Common myeloid progenitor, CD34-positive (primary cell): Measurements from ENCODE around the gene BYSL.

Source experiments
- CTCF ChIA-PET: fragments of 350-600 bp; sonication (Branson Sonifier 250); formaldehyde crosslinking; loops from one replicate; lab custom pipeline; 2021; ENCODE audit warnings: antibody characterized with exemption; lab: Charles Lee
- POLR2A ChIA-PET: fragments of 350-600 bp; sonication (Branson Sonifier 250); formaldehyde crosslinking; loops from one replicate; lab custom pipeline; 2021; ENCODE audit warnings: antibody characterized with exemption; lab: Charles Lee
- DNase-seq, 3 donors: peaks; one replicate each; pipeline versions ENCODE4 v3.0.0 to v3.0.0-alpha.2; 2013
- H3K27ac ChIP-seq, 2 experiments: 1 replicate in 1 of 2; 2 replicates in 1 of 2; pipeline ENCODE4 v1.7.0; 2013; ENCODE audit warnings: inconsistent platforms in 2 of 2, low read length in 2 of 2, mild to moderate bottlenecking in 2 of 2, low read depth in 1 of 2, moderate library complexity in 1 of 2; ENCODE audit not compliant: severe bottlenecking in 2 of 2, insufficient read depth in 1 of 2, poor library complexity in 1 of 2
- H3K27me3 ChIP-seq, 5 experiments: replicated peaks in 2 of 5; 1 replicate in 3 of 5; 2 replicates in 2 of 5; pipeline versions ENCODE4 v1.6.1 to v1.7.0; 2013; ENCODE audit warnings: low read length in 4 of 5, mild to moderate bottlenecking in 2 of 5, moderate library complexity in 2 of 5, inconsistent platforms in 1 of 5; ENCODE audit not compliant: insufficient read depth in 5 of 5, control insufficient read depth in 4 of 5
- H3K36me3 ChIP-seq, 4 experiments: 1 replicate in 2 of 4; 2 replicates in 2 of 4; pipeline versions ENCODE4 v1.6.1 to v1.7.0; 2013; ENCODE audit warnings: low read length in 3 of 4, control low read depth in 1 of 4, mild to moderate bottlenecking in 1 of 4; ENCODE audit not compliant: control insufficient read depth in 4 of 4, insufficient read depth in 4 of 4
- H3K4me1 ChIP-seq, 4 experiments: 1 replicate in 3 of 4; 2 replicates in 1 of 4; pipeline versions ENCODE4 v1.6.1 to v1.7.1; 2013; ENCODE audit warnings: low read length in 3 of 4, mild to moderate bottlenecking in 3 of 4, control low read depth in 1 of 4, inconsistent platforms in 1 of 4, moderate library complexity in 1 of 4; ENCODE audit not compliant: control insufficient read depth in 4 of 4, insufficient read depth in 4 of 4; ENCODE audit errors: control extremely low read depth in 1 of 4
- H3K4me3 ChIP-seq, 7 experiments: 1 replicate in 4 of 7; 2 replicates in 3 of 7; pipeline versions ENCODE4 v1.5.1 to v1.7.0; 2013; ENCODE audit warnings: mild to moderate bottlenecking in 7 of 7, low read length in 6 of 7, moderate library complexity in 6 of 7, inconsistent platforms in 2 of 7, low read depth in 2 of 7, control low read depth in 1 of 7; ENCODE audit not compliant: insufficient read depth in 4 of 7, control insufficient read depth in 1 of 7; ENCODE audit errors: extremely low read depth in 1 of 7
- H3K9me3 ChIP-seq, 5 experiments: 1 replicate in 4 of 5; 2 replicates in 1 of 5; pipeline versions ENCODE4 v1.6.1 to v1.7.1; 2013; ENCODE audit warnings: low read length in 4 of 5, mild to moderate bottlenecking in 2 of 5, inconsistent platforms in 1 of 5, low read depth in 1 of 5, moderate library complexity in 1 of 5; ENCODE audit not compliant: control insufficient read depth in 4 of 5, insufficient read depth in 2 of 5; ENCODE audit errors: control extremely low read depth in 1 of 5
- WGBS: methylation state at CpG from one replicate; pipeline ENCODE4 v1.1.5; 2013; ENCODE audit not compliant: insufficient coverage; 5-methylcytosine and 5-hydroxymethylcytosine counted together

Gene BYSL

DNA sequence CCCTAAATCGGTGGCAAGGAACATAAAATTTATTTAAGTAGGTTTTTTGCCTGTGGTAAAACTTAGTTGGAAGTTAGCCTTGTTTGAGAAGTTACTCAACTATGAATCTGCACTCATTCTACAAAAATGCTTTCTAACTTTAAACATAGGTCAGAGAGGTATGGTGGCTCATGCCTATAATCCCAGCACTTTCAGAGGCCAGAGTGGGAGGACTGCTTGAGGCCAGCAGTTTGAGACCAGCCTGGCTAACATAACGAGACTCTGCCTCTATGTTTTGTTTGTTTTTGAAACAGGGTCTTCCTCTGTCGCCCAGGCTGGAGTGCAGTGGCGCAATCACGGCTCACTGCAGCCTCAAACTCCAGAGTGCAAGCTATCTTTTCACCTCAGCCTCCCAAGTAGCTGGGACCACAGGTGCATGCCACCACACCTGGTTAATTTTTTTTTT is 42.3 kb upstream of the BYSL start:
- no peak for DNase-seq
- 90% methylated on average over 1 of the region's 5 CpGs for WGBS
- no peaks in the 10 kb centered on the region for H3K9me3 ChIP-seq
- no peaks in the 10 kb centered on the region for H3K4me1 ChIP-seq
- POLR2A ChIA-PET: interaction anchor here (0.6 kb wide), 1 partner anchor 237 kb away, joined by 4 read pairs; no protein-coding TSS in a partner anchor
- no peak overlapping the region for H3K27ac ChIP-seq
- no peak overlapping the region for H3K4me3 ChIP-seq
- no peaks in the 10 kb centered on the region for H3K36me3 ChIP-seq
- H3K27me3 ChIP-seq: no peaks in the 10 kb centered on the region
- CTCF ChIA-PET: interaction anchor here (1.2 to 1.6 kb wide), 2 partner anchors 22 kb away, joined by 3 read pairs; no protein-coding TSS in a partner anchor

DNA sequence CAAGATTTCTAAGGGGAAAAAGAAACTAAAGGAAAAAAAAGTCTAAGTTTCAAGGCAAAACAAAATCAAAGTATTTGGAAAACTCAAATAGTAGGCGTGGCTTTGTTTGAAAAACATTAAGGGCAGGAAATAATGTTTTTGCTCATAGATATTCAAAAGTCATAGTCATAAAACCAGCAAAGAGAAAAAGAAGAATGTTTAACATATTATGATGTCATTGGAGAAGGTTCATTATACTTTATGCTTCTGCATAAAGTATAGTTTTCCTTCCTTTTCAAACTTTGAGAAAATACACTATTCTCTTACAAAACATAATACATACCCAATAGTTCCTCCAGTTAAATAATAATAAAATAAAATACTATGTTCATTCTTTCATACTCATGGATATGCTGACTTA is 39.8 kb upstream of the BYSL start:
- POLR2A ChIA-PET: no interaction called here
- H3K27me3 ChIP-seq: no peaks in the 10 kb centered on the region
- CTCF ChIA-PET: no interaction called here
- no peaks in the 10 kb centered on the region for H3K4me1 ChIP-seq
- no CpG with 5 or more reads among the region's 1 CpG for WGBS
- no peaks in the 10 kb centered on the region for H3K36me3 ChIP-seq
- H3K4me3 ChIP-seq: no peak overlapping the region
- no peak for DNase-seq
- no peaks in the 10 kb centered on the region for H3K9me3 ChIP-seq
- no peak overlapping the region for H3K27ac ChIP-seq

DNA sequence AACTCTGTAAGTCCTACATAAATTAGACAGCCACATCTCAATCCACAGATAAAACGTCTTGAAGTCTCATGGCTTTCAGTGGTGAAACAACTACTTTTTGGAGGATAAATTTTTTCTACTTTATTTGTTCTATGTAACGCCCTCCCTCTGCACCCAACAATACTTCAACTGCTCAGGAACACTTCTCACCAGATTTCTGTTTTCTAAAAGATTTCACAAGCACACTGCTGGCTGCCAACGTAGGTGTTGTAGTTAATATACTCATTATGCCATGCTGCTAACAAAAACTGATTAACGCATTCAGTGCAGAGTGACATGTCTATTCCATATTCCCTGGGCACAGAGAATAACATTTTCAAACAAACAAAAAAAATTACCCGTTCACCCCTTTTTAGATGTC is 36.3 kb upstream of the BYSL start:
- no peaks in the 10 kb centered on the region for H3K36me3 ChIP-seq
- no peak overlapping the region for H3K27ac ChIP-seq
- no peak for DNase-seq
- WGBS: no CpG with 5 or more reads among the region's 5 CpGs
- H3K27me3 ChIP-seq: no peaks in the 10 kb centered on the region
- ChIA-PET CTCF (no interaction called here), POLR2A (no interaction called here)
- H3K4me1 ChIP-seq: no peaks in the 10 kb centered on the region
- no peak overlapping the region for H3K4me3 ChIP-seq
- H3K9me3 ChIP-seq: no peaks in the 10 kb centered on the region

DNA sequence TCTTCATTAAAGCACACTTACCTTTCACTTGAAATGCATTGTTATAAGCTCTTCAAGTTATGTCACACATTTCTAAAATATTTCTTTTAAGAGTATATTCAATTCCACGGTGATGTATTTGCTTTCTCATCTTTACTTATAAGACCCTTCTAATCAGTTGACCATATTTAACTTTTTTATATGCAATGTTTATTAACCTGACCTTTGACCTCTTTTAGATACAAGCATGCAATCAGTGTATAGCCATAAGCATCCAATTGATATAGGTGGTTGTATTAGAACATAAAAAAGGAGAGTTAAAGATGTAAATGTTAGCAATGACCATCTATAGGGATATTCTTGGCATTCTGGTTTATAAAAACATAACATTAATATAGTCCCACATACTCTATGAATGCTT is 35.4 kb upstream of the BYSL start:
- WGBS: no CpG with 5 or more reads among the region's 1 CpG
- Histone ChIP-seq H3K36me3 (no peaks in the 10 kb centered on the region), H3K4me1 (no peaks in the 10 kb centered on the region), H3K4me3 (no peak overlapping the region), H3K9me3 (no peaks in the 10 kb centered on the region), H3K27me3 (no peaks in the 10 kb centered on the region), H3K27ac (no peak overlapping the region)
- ChIA-PET POLR2A (no interaction called here), CTCF (interaction anchor here (1.4 kb wide), 1 partner anchor 85 kb away, joined by 3 read pairs; no protein-coding TSS in a partner anchor)
- no peak for DNase-seq

DNA sequence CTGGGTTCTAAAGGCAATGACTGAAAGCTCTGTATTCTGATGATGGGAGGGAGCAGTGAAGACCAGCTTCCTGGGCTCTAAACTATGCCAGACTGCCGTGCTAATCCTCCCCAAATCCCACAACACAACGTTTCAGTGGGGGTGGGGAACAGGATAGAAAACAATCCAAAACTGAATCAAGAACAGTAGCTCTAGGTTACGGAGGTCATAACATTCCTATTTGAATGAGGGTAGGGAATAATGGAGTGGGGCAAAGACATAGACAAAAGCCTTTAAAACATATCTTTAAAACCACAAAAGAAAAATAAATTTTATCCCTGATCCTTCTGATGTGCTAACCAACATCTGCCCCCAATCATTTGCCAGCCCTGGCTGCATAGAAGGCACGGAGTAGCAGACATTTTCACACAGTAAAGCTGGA is 34.0 kb upstream of the BYSL start:
- no peaks in the 10 kb centered on the region for H3K27me3 ChIP-seq
- H3K4me1 ChIP-seq: no peaks in the 10 kb centered on the region
- no peak overlapping the region for H3K4me3 ChIP-seq
- POLR2A ChIA-PET: no interaction called here
- no peak overlapping the region for H3K27ac ChIP-seq
- H3K9me3 ChIP-seq: no peaks in the 10 kb centered on the region
- WGBS: no CpG with 5 or more reads among the region's 4 CpGs
- H3K36me3 ChIP-seq: no peaks in the 10 kb centered on the region
- DNase-seq: no peak
- CTCF ChIA-PET: interaction anchor here (1.2 to 1.7 kb wide), 3 partner anchors 10 to 101 kb away, joined by 3 to 5 read pairs (median 5); partner anchors contain the start of gene TOMM6

DNA sequence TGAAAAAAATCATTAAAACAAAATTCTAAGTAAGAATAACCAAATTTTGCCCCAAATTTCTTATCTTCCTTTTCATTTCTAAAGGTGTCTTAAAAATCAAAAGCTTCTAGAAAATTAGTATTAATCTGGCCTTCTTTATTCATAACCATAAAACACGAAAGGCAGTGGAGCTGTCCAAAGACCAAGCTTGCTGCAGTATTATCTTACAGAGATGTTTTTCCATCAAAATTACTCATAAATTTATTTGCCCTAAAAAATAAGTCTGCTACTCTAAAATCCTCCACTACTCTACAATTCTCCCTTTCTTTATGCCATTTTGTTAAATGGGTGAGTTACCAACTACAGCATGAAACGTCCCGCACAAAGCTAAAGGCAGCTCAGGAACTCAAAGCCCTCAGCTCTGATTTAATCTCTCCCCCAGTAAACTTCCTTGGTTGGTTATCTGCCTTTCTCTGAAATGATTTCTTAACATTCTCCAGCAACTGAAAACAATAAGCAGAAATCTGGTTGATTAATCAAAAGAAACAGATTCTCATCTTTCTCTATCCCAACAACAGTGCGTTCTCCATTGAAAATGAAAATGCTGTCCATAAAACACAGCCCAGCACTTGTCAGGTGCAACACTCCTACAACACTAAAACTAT is 28.3 kb upstream of the BYSL start:
- H3K27me3 ChIP-seq: no peaks in the 10 kb centered on the region
- DNase-seq: no peak
- 65% methylated on average over 4 of the region's 4 CpGs for WGBS
- peaks cover 11 to 30% (median 25%) of the 10 kb centered on the region in 4 experiments for H3K4me1 ChIP-seq
- ChIA-PET CTCF (interaction anchor here (0.9 to 2.0 kb wide), 5 partner anchors 9 to 106 kb away, joined by 3 to 8 read pairs (median 4); partner anchors contain the start of gene TOMM6), POLR2A (no interaction called here)
- no peak overlapping the region for H3K4me3 ChIP-seq
- H3K27ac ChIP-seq: no peak overlapping the region
- no peaks in the 10 kb centered on the region for H3K36me3 ChIP-seq
- no peaks in the 10 kb centered on the region for H3K9me3 ChIP-seq
